ENCODE data around the gene KATNAL2. TPM values are rescaled to one million over a fixed set of nuclear protein-coding genes. Genes with fewer than 3 reads are reported as not detected.

Gene KATNAL2
- total and polyA plus RNA-seq, 7 donors, result 0.19 to 1.7 (median 0.30) TPM

GRCh38 chr18:46893360-46893759, 24.0 kb upstream of the KATNAL2 start:
- no peak for TF ChIP-seq CTCF (IDR thresholded peaks at IDR 0.05)
- WGBS, 3 donors, result 97 to 99% (median 97%) methylated on average over 1 of the region's 1 CpG
- intact Hi-C loops (cut with DNase I), result no loop called here
- Histone ChIP-seq H3K4me3 (no peak overlapping the region), H3K9me3 (peaks cover 2% of the 10 kb centered on the region), H3K27me3 (ENCODE audit: insufficient read depth in 3 of 3, low read length in 2 of 3) (no peaks in the 10 kb centered on the region), H3K27ac (no peak overlapping the region), H3K4me1 (peaks cover 11% of the 10 kb centered on the region), H3K36me3 (ENCODE audit: insufficient read depth in 1 of 2, low read depth in 1 of 2) (peaks cover 3 to 22% of the 10 kb centered on the region in 2 donors)
- DNase-seq (no peak), ATAC-seq (no peak)

- peaks cover 0 to 17% of the 10 kb centered on the region in 2 donors for H3K36me3 ChIP-seq (ENCODE audit: insufficient read depth in 1 of 2, low read depth in 1 of 2)
- WGBS, 3 donors, result 98 to 100% (median 99%) methylated on average over 2 of the region's 2 CpGs
- H3K4me1 ChIP-seq, result peaks cover 11% of the 10 kb centered on the region
- no peak overlapping the region for H3K4me3 ChIP-seq
- no peak for ATAC-seq
- no peaks in the 10 kb centered on the region for H3K9me3 ChIP-seq
- intact Hi-C loops (cut with DNase I), result no loop called here
- TF ChIP-seq CTCF (IDR thresholded peaks at IDR 0.05), result no peak
- H3K27me3 ChIP-seq (ENCODE audit: insufficient read depth in 3 of 3, low read length in 2 of 3), result no peaks in the 10 kb centered on the region
- H3K27ac ChIP-seq, result no peak overlapping the region
- no peak for DNase-seq
Observed at GRCh38 chr18:46894124-46894523, 23.3 kb upstream of the KATNAL2 start.

- ATAC-seq (no peak), DNase-seq (no peak)
- WGBS, 3 donors, result 52 to 75% (median 56%) methylated on average over 2 of the region's 2 CpGs
Observed at GRCh38 chr18:46899274-46899948, 18.0 kb upstream of the KATNAL2 start.

GRCh38 chr18:46903406-46903805, 14.0 kb upstream of the KATNAL2 start:
- DNase-seq (no peak), ATAC-seq (no peak)
- no peaks in the 10 kb centered on the region for H3K4me1 ChIP-seq
- H3K4me3 ChIP-seq, result no peak overlapping the region
- peaks cover 0 to 19% of the 10 kb centered on the region in 2 donors for H3K36me3 ChIP-seq (ENCODE audit: insufficient read depth in 1 of 2, low read depth in 1 of 2)
- H3K27ac ChIP-seq, result no peak overlapping the region
- 95 to 100% (median 98%) methylated on average over 3 of the region's 3 CpGs for WGBS, 3 donors
- H3K9me3 ChIP-seq, result no peaks in the 10 kb centered on the region
- intact Hi-C loops (cut with DNase I), result no loop called here
- no peak for TF ChIP-seq CTCF (IDR thresholded peaks at IDR 0.05)
- no peaks in the 10 kb centered on the region for H3K27me3 ChIP-seq (ENCODE audit: insufficient read depth in 3 of 3, low read length in 2 of 3)

More at GRCh38 chr18:46899274-46899948, 18.0 kb upstream of the KATNAL2 start:
- Histone ChIP-seq H3K27me3 (ENCODE audit: insufficient read depth in 3 of 3, low read length in 2 of 3) (no peaks in the 10 kb centered on the region), H3K9me3 (no peaks in the 10 kb centered on the region), H3K27ac (no peak overlapping the region), H3K4me1 (peaks cover 3% of the 10 kb centered on the region), H3K4me3 (no peak overlapping the region), H3K36me3 (ENCODE audit: insufficient read depth in 1 of 2, low read depth in 1 of 2) (peaks cover 0 to 19% of the 10 kb centered on the region in 2 donors)
- no peak for TF ChIP-seq CTCF (IDR thresholded peaks at IDR 0.05)
- intact Hi-C loops (cut with DNase I), result no loop called here

GRCh38 chr18:46909497-46909896, 7.9 kb upstream of the KATNAL2 start:
- no peak for ATAC-seq

More at GRCh38 chr18:46909497-46909896, 7.9 kb upstream of the KATNAL2 start:
- no peaks in the 10 kb centered on the region for H3K27me3 ChIP-seq (ENCODE audit: insufficient read depth in 3 of 3, low read length in 2 of 3)
- no peak overlapping the region for H3K27ac ChIP-seq
- H3K9me3 ChIP-seq, result no peaks in the 10 kb centered on the region
- H3K4me3 ChIP-seq, result no peak overlapping the region
- DNase-seq, result no peak
- no peaks in the 10 kb centered on the region for H3K36me3 ChIP-seq (ENCODE audit: insufficient read depth in 1 of 2, low read depth in 1 of 2)
- TF ChIP-seq CTCF (IDR thresholded peaks at IDR 0.05), result no peak
- 64 to 87% (median 71%) methylated on average over 3 of the region's 3 CpGs for WGBS, 3 donors
- intact Hi-C loops (cut with DNase I), result no loop called here
- H3K4me1 ChIP-seq, result peaks cover 27% of the 10 kb centered on the region

Data from psoas muscle (tissue), 8 donors.